Stimulated activated CD8-positive, alpha-beta memory T cell treated with anti-CD3 and anti-CD28 coated beads, Interleukin-7, amount 100 ng/mL, for 24 hours (primary cell): ENCODE data around the gene MPIG6B.
A peak's percentile ranks its signal among the peaks of the same experiment; 100 is the strongest.
"Not testable (repeated sequence)": the region's sequence is repeated elsewhere in the genome, so short reads cannot be mapped to it uniquely, and the experiment has no call there.

Experiments used
- DNase-seq: peaks from one replicate; pipeline ENCODE4 v3.0.0-alpha.2; 2020; ENCODE audit warnings: low read depth

Gene MPIG6B

GRCh38 chr6:31700740-31701401, 22.3 kb upstream of the MPIG6B start:
- no peak for DNase-seq

- no peak for DNase-seq
Observed at GRCh38 chr6:31701666-31702404, 21.3 kb upstream of the MPIG6B start.

- DNase-seq = no peak
Observed at GRCh38 chr6:31702405-31702818, 20.8 kb upstream of the MPIG6B start.

- peak; percentile 96 for DNase-seq
Observed at GRCh38 chr6:31702819-31703716, 20.1 kb upstream of the MPIG6B start, which contains the start of gene ABHD16A. Gene ABHD16A, minus strand, starts transcription at chr6:31703324. Its CDS starts 43 bp downstream, at chr6:31703281.

- DNase-seq = no peak
Observed at GRCh38 chr6:31705931-31706330, 17.2 kb upstream of the MPIG6B start.

- no peak for DNase-seq
Observed at GRCh38 chr6:31706599-31706998, 16.6 kb upstream of the MPIG6B start, which contains the start of gene LY6G6F. Gene LY6G6F, plus strand, starts transcription at chr6:31706866. Its CDS starts 41 bp downstream, at chr6:31706907.

GRCh38 chr6:31707701-31708100, 15.5 kb upstream of the MPIG6B start:
- DNase-seq = no peak

GRCh38 chr6:31708224-31708623, 14.9 kb upstream of the MPIG6B start:
- no peak for DNase-seq

- DNase-seq = not testable (repeated sequence)
Observed at GRCh38 chr6:31709157-31709556, 14.0 kb upstream of the MPIG6B start.

GRCh38 chr6:31710523-31711219, 12.5 kb upstream of the MPIG6B start:
- no peak for DNase-seq

GRCh38 chr6:31711233-31711632, 11.9 kb upstream of the MPIG6B start:
- DNase-seq = no peak

- DNase-seq = no peak
Observed at GRCh38 chr6:31712296-31712695, 10.9 kb upstream of the MPIG6B start.

GRCh38 chr6:31713465-31713864, 9.7 kb upstream of the MPIG6B start:
- DNase-seq = no peak

GRCh38 chr6:31713991-31714684, 9.0 kb upstream of the MPIG6B start:
- no peak for DNase-seq

- DNase-seq = no peak
Observed at GRCh38 chr6:31715022-31715958, 7.9 kb upstream of the MPIG6B start, which contains the start of gene LY6G6D. Gene LY6G6D, plus strand, starts transcription at chr6:31715348. Its CDS starts 8 bp downstream, at chr6:31715356.

GRCh38 chr6:31717499-31718222, 5.5 kb upstream of the MPIG6B start:
- DNase-seq = no peak

- DNase-seq = no peak
Observed at GRCh38 chr6:31718265-31718664, 4.9 kb upstream of the MPIG6B start.

GRCh38 chr6:31719001-31719400, 4.2 kb upstream of the MPIG6B start:
- no peak for DNase-seq

- no peak for DNase-seq
Observed at GRCh38 chr6:31720196-31720770, 2.9 kb upstream of the MPIG6B start.
